GM19099 (cell line): ENCODE data around the gene LRRC23.

Experiments used
- POLR2A ChIP-seq: IDR thresholded peaks from 3 replicates; pipeline ENCODE4 v1.6.1; 2011; ENCODE audit warnings: low read depth; ENCODE audit not compliant: insufficient read length; ENCODE audit errors: extremely low read depth

Gene LRRC23

GRCh38 chr12:6921539-6921938, 16.9 kb downstream of the LRRC23 start:
- TF ChIP-seq POLR2A: no peak

GRCh38 chr12:6921996-6922946, 17.6 kb downstream of the LRRC23 start:
- no peak for TF ChIP-seq POLR2A

- no peak for TF ChIP-seq POLR2A
Observed at GRCh38 chr12:6923003-6923732, 18.5 kb downstream of the LRRC23 start.

- no peak for TF ChIP-seq POLR2A
Observed at GRCh38 chr12:6923851-6924250, 19.2 kb downstream of the LRRC23 start.

GRCh38 chr12:6925239-6925539, 20.6 kb downstream of the LRRC23 start:
- no peak for TF ChIP-seq POLR2A

- no peak for TF ChIP-seq POLR2A
Observed at GRCh38 chr12:6925540-6926279, 21.1 kb downstream of the LRRC23 start.

GRCh38 chr12:6927379-6928021, 22.9 kb downstream of the LRRC23 start, which contains the start of gene ATN1:
Gene ATN1 (plus strand): TSS chr12:6927959. CDS start chr12:6934002, 6,043 bp downstream.
- peak; percentile 19 for TF ChIP-seq POLR2A

- peak; percentile 15 for TF ChIP-seq POLR2A
Observed at GRCh38 chr12:6928022-6928702, 23.5 kb downstream of the LRRC23 start.

GRCh38 chr12:6928703-6929407, 24.2 kb downstream of the LRRC23 start:
- no peak for TF ChIP-seq POLR2A

GRCh38 chr12:6929466-6930452, 25.1 kb downstream of the LRRC23 start:
- TF ChIP-seq POLR2A: no peak

GRCh38 chr12:6932766-6933165, 28.1 kb downstream of the LRRC23 start:
- no peak for TF ChIP-seq POLR2A

- TF ChIP-seq POLR2A: no peak
Observed at GRCh38 chr12:6934110-6934509, 29.5 kb downstream of the LRRC23 start.
